SK-N-MC (cell line): ENCODE data around the gene PRR5L.

ENCODE experiments used
- EZH2 ChIP-seq: fragments of 200-600 bp; sonication (generic); IDR thresholded peaks from one replicate; pipeline ENCODE4 v1.6.1; 2017; ENCODE audit warnings: antibody characterized with exemption
- FOXP2 ChIP-seq: optimal IDR thresholded peaks from 2 replicates; pipeline ENCODE3; 2011; ENCODE audit warnings: mild to moderate bottlenecking, moderate library complexity; ENCODE audit not compliant: insufficient read depth; ENCODE audit errors: extremely low read length, control extremely low read depth
- POLR2AphosphoS5 ChIP-seq: IDR thresholded peaks from 2 replicates; pipeline ENCODE4 v1.6.1; 2012; ENCODE audit warnings: mild to moderate bottlenecking, low read depth, low read length, borderline replicate concordance

DNA sequence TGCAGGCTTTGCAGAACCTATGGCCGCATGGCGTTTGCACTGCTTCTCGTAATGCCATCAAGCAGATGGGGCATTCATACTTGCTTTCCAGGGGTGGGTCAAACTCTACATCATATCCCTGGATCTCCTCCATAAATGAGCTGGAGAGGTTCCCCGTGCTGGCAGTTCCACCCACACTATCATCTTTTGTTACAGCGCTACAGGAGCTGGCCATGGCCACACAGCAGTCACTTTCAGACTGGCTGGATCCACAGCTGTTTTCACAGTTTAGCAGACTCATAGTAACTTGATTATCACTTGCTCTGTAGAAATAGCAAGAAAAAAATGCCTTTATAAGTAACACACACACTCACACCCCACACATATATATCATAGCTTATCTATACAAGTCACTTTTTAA lies 205.1 kb downstream of the PRR5L start:
- TF ChIP-seq EZH2 (no peak), POLR2AphosphoS5 (no peak), FOXP2 (no peak)
